ENCODE measurements around the gene SORL1. TPM values are rescaled to one million over a fixed set of nuclear protein-coding genes. Genes with fewer than 3 reads are reported as not detected.
A peak's percentile ranks its signal among the peaks of the same experiment; 100 is the strongest.

SORL1 gene
- total RNA-seq, 1 donor from 2014 or later = 76.3 TPM

- DNase-seq = no peak
Observed at GRCh38 chr11:121587182-121587581, 135.1 kb downstream of the SORL1 start.

DNA sequence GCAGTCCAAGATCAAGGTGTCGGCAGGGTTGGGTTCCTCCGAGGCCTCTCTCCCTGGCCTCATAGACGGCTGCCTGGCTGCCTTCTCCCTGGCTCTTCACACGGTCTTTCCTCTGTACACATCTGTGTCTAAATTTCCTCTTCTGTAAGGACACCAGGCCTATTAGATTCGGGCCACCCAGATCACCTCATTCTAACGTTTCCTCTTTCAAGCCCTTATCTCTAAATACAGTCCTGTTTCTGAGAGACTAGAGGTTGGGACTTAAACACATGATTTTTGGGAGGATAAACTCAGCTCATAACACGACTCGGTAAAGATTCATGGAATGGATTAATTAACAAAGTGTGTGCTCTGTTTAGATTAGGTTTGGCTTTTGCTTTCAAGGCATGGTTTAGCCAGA is 136.6 kb downstream of the SORL1 start:
- no peak for DNase-seq

DNA sequence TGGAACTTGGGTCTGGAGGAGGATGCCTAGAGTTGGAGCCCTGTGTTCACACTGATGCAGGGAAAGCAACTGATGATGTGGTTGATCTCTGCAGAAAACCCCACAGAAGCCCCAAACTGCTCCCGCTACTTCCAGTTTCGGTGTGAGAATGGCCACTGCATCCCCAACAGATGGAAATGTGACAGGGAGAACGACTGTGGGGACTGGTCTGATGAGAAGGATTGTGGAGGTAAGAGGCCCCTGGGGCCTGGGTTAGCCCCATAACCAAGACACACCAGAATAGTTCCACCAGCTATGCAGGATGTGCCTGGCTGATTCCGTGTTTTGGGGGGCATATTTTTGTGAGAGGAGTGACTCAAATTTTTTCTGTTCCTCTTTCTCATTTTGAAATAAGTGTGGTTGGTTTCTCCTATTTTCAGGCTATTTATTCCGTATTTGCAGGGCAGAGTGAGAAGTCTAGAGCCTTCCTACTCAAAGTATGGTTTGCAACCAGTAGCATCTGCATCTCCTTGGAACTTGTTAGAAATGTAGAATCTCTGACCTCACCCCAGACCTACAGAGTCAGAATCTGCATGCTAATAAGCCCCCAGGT is 137.9 kb downstream of the SORL1 start:
- DNase-seq = no peak

DNA sequence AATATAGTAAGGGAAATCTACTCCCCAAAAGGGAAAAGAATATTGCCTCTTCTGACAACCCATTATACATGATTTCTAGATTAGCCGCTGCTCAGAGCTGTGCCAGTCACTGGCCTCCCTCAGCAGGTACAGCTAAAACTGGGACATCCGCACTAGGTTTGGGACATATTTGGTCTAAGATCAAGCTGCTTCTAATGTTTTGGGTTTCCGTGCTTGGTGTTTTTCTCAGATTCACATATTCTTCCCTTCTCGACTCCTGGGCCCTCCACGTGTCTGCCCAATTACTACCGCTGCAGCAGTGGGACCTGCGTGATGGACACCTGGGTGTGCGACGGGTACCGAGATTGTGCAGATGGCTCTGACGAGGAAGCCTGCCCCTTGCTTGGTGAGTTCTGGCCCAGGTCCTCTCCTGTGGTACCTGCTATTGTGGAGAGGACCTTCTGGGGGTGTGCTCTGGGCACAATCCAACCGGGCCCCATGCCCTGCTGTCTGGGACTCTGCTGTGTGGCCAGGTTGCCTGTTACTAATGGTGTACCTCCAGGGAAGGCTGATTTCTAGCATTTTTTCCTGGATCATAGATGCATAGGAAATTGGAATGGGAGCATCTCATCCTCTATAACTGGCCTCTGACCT is 138.8 kb downstream of the SORL1 start:
- no peak for DNase-seq

DNA sequence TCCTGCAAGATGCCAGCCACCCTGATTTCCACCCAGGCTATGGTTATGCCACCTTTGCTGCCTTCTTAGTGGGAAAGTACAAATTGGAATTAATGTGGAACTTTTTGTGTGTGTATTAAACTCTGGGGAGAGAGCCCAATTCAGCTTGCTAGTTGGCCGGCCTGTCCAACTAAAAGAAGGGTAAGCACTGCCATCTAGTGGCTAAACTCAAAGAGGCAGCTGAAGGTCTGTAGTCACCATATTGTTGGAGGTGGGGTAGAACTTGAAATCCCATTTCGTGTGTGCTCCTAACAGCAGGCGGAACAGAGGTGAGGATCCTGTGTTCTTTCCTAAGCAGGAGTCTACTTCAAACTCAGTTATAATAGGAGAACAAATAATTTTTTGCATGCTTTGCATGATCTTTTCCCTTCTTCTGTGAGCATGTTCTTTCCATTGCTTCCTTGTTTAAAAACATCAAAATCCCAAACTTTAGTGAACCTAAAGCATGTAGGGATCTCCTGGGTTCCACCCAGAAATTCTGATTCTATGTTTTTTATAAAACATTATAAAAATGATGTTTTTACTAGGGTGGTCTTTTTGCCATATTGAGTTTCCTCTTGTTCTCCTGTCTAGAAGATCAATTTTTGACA is 139.4 kb downstream of the SORL1 start:
- DNase-seq = peak; percentile 47

DNA sequence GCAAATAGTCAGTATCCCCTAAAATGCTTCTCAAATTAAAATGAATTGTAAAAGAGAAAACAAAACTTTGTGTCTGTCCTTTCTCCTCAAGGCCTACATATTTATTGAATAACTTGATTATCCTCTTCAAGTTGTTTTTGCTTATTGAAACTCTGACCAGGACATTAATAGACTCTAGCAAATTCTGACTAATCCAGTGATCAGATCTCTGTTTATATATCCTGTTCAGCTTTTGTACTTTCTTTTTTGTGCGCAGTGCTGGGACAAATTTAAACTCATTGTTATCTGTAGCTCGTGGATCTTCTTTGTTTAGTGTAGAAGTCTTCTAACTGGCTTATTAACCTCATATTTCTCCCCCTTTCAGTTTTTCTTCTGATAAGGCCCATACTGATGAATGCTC is 140.6 kb downstream of the SORL1 start:
- no peak for DNase-seq

GRCh38 chr11:121595717-121596161 is 143.6 kb downstream of the SORL1 start:
- no peak for DNase-seq

DNA sequence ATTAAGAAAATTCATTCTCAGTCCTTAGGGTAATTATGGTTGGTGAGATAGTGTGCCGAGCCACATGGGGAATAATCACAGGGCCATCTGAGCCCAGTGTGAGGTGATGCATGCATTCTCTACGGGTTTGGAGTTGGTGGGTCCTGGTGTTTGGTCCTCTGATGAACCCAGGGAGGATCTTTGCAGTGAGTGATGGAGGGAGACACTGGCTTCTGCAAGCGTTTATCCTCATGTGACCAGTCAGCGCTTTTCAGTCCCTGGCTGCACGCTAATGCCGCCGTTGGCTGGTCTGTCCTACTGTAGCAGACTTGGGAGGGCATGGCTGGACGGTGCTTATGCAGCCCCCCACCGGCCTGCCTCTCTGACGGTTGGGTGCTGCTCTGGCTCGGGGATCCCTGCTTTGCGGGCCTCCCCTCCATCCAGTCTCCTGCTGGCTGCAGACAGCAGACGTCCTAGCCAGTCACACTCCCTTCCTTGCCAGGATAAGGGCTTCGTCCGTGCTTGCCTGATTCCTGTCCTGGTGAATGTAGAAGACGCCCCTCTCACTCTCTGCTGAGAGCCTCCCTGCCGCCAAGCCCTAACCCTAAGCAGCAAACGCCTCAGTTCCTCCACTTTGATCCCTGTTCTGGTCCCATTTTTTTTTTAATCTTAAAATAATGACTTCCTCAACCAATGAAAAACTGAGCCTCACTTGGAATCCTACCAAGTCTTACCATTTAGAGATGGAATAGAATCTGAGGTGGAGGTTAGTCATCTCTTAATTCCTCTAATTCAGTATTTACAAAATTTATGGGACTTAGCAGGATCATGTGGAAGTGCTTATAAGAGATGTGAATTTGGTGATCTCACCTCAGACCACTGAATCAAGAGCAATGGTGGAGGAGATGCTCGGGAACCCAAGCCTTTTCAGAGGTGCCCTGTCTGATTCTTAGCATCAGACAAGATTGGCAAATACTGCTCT is 144.4 kb downstream of the SORL1 start:
- DNase-seq = no peak

DNA sequence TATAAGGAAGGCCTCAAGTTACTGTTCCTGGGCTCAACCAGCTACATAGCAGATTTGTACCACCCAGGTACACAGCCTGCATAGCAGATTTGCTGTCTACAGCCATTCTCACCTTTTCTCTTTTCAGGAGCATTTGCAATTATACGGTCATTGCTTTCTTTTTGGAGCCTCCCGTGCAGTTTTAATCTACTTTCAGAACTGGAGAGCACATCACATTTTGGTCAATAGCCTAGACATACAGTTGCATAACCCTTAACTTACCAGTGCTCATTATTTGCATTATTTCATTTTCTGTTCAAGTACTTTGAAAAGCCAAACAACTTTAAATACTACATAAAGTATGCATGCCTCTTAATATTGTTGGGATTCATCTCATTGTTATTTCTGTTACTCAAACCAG is 151.2 kb downstream of the SORL1 start:
- no peak for DNase-seq

- DNase-seq = no peak
Observed at GRCh38 chr11:121604152-121604551, 152.0 kb downstream of the SORL1 start.

GRCh38 chr11:121606354-121606753 is 154.2 kb downstream of the SORL1 start:
- no peak for DNase-seq

GRCh38 chr11:121607341-121607740 is 155.2 kb downstream of the SORL1 start:
- no peak for DNase-seq

GRCh38 chr11:121608545-121609098 is 156.5 kb downstream of the SORL1 start:
- DNase-seq = no peak

GRCh38 chr11:121610706-121611105 is 158.6 kb downstream of the SORL1 start:
- DNase-seq = no peak

DNA sequence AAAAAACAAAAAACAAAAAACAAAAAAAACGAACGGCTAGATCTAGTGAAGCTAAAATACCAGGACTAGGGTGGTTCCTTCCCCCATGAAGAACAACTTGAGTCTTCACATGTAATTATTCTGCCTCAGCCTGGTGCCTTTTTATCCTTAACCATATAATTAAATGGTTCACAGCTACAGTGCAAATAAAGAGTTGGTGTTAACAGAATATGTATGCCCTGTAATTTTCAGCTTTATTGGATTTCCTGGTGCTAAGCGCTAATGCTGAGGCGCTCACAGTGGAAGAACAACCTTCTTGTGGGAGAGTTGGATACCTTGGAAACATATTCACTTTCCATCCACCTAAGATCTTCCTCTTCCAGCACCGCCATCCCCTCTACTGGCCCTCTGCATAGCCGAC is 159.1 kb downstream of the SORL1 start:
- no peak for DNase-seq

DNA sequence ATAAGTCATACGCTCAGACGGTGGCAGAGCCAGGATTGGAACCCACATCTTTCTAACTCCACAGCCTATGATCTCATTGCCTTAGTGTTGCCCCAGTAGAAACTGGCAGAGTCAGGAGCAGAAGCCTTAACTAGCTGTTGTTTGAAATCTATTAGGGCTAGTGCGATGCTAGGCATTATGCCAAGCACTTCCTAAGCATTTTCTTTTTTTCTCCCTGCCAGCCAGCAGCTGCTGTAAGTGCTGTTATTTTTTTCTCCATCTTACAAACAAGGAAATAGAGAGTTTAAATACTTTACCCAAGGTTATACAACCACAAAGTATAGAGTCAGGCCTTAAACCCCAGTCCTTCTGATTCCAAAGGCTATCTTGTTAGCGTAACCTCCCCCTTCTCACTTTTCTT is 161.6 kb downstream of the SORL1 start:
- no peak for DNase-seq

DNA sequence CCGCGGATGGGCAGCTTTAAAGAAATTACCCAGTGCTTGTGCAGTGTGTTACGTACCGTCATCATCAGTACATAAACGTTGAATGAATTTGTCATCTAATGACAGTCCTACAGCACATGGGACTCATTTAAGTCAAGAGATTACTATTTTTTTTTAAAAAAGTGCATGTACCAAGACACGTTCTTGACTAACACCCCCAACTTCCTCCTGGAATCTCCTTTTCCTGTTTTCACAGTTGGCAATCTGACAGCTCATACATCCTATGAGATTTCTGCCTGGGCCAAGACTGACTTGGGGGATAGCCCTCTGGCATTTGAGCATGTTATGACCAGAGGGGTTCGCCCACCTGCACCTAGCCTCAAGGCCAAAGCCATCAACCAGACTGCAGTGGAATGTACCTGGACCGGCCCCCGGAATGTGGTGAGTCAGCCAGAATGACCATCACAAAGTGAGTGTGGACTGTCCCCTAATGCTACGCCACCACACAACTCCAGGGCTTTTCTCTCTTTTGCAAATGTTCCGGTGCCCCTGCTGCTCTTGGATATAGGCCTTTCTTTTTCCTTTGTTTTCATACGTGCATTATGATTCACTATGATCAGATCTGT is 162.6 kb downstream of the SORL1 start:
- no peak for DNase-seq

DNA sequence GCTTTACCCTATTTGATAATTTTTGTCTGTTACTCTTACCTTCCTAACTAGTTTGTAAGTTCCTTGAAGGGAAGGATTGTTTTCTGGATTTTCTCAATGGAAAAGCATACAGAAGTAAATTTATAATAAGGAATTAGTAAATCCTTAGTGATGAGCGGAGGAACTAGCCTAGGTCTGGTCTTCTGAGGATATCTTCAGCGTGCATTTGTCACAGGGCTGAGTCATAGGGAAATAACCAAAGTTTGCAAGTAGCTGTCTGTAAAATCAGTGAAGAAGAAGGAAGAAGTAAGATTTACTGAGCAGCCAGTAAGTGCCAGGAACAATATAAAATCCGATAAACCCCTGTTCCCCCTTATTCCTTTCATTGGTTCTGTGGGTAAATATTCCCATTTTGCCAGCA is 163.4 kb downstream of the SORL1 start:
- no peak for DNase-seq

- no peak for DNase-seq
Observed at GRCh38 chr11:121618516-121618915, 166.4 kb downstream of the SORL1 start.

DNA sequence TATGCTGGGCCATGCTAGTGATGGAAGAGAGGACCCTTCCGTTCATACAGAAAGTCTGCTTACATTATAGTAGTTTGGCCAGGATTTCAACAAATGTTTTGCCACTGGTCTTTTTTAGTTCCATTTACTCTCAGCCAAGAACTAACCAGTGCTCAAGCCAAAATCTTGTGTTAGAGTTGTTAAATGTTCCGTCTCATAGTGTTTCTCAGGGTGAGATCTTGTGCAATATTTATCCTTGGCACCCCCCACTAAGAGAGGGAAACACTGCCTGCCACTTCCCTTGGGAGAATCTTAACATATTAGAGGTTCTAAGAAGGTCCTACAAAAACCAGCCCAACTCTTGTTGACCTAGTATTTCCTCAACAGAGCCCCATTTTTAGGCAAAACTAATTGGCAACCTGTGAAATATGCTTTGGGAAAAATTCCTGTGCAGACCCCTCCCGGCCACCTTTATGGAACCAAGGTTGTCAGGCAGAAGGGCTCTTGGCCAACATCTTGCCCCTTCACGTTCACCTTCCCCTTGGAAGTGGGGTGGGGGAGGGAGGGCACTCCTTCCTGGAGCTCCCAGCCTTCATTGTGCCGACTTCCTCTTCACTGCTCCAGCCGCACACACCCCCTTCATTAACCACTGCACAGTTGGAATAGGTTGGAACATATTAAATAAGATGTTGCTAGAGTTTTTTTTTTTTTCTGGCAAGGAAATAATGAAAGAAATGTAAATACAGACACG is 173.8 kb downstream of the SORL1 start:
- DNase-seq = no peak

GRCh38 chr11:121626507-121626875 is 174.4 kb downstream of the SORL1 start:
- no peak for DNase-seq

Data from occipital lobe (tissue), 2 donors.